Islet of Langerhans (tissue), 1 donor: ENCODE measurements around the gene GGA2.
A peak's percentile ranks its signal among the peaks of the same experiment; 100 is the strongest.
"Not testable (repeated sequence)": the region's sequence is repeated elsewhere in the genome, so short reads cannot be mapped to it uniquely, and the experiment has no call there.

Source experiments
- FAIRE-seq: peaks from one replicate; lab custom pipeline; 2011; peaks lifted over from hg19 to GRCh38; lab: Jason Lieb, UNC

The GGA2 gene

GRCh38 chr16:23510164-23510914, at the start of gene GGA2:
TSS of gene GGA2 (minus strand) at chr16:23510494. CDS start at chr16:23510411, 83 bp downstream.
- FAIRE-seq, result no peak

GRCh38 chr16:23557779-23558702, 47.7 kb upstream of the GGA2 start:
- no peak for FAIRE-seq

GRCh38 chr16:23556881-23557778, 46.8 kb upstream of the GGA2 start, which contains the start of the genes EARS2 and UBFD1:
TSS of gene EARS2 (minus strand) at chr16:23557350. CDS start at chr16:23557343, 7 bp downstream.
TSS of gene UBFD1 (plus strand) at chr16:23557727. CDS start at chr16:23557743, 16 bp downstream.
- no peak for FAIRE-seq

GRCh38 chr16:23554536-23554935, 44.2 kb upstream of the GGA2 start:
- FAIRE-seq, result no peak

GRCh38 chr16:23552161-23552560, 41.9 kb upstream of the GGA2 start:
- FAIRE-seq, result no peak

GRCh38 chr16:23549938-23550337, 39.6 kb upstream of the GGA2 start:
- no peak for FAIRE-seq

GRCh38 chr16:23544436-23544835, 34.1 kb upstream of the GGA2 start:
- no peak for FAIRE-seq

GRCh38 chr16:23540817-23541178, 30.5 kb upstream of the GGA2 start:
- not testable (repeated sequence) for FAIRE-seq

- FAIRE-seq, result peak; percentile 62
Observed at GRCh38 chr16:23539984-23540816, 29.9 kb upstream of the GGA2 start.

- FAIRE-seq, result no peak
Observed at GRCh38 chr16:23538919-23539278, 28.6 kb upstream of the GGA2 start.

GRCh38 chr16:23537390-23537789, 27.1 kb upstream of the GGA2 start:
- FAIRE-seq, result no peak

GRCh38 chr16:23535901-23536300, 25.6 kb upstream of the GGA2 start:
- no peak for FAIRE-seq

- FAIRE-seq, result no peak
Observed at GRCh38 chr16:23534868-23535860, 24.9 kb upstream of the GGA2 start.

- FAIRE-seq, result no peak
Observed at GRCh38 chr16:23532448-23532847, 22.2 kb upstream of the GGA2 start.

- no peak for FAIRE-seq
Observed at GRCh38 chr16:23530062-23530461, 19.8 kb upstream of the GGA2 start.

- no peak for FAIRE-seq
Observed at GRCh38 chr16:23528644-23529310, 18.5 kb upstream of the GGA2 start.

GRCh38 chr16:23527961-23528643, 17.8 kb upstream of the GGA2 start:
- peak; percentile 97 for FAIRE-seq

GRCh38 chr16:23524886-23525285, 14.6 kb upstream of the GGA2 start:
- no peak for FAIRE-seq

GRCh38 chr16:23523876-23524385, 13.6 kb upstream of the GGA2 start:
- no peak for FAIRE-seq
